ENCODE results near the gene HIF1A.

DNA sequence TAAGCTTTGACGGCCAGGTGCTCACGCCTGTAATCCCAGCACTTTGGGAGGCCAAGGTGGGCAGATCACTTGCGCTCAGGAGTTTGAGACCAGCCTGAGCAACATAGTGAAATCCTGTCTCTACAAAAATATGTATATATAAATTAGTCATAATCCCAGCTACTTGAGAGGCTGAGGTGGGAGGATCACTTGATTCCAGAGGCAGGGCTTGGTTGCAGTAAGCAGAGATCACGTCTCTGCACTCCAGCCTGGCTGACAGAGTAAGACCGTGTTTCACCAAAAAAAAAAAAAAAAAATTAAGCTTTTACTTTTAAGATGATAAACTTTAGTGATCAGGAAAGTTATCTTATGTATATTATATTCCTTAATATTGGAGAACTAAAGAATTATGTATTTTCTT, 48.9 kb downstream of the HIF1A start:
- TF ChIP-seq, protein P1, sequence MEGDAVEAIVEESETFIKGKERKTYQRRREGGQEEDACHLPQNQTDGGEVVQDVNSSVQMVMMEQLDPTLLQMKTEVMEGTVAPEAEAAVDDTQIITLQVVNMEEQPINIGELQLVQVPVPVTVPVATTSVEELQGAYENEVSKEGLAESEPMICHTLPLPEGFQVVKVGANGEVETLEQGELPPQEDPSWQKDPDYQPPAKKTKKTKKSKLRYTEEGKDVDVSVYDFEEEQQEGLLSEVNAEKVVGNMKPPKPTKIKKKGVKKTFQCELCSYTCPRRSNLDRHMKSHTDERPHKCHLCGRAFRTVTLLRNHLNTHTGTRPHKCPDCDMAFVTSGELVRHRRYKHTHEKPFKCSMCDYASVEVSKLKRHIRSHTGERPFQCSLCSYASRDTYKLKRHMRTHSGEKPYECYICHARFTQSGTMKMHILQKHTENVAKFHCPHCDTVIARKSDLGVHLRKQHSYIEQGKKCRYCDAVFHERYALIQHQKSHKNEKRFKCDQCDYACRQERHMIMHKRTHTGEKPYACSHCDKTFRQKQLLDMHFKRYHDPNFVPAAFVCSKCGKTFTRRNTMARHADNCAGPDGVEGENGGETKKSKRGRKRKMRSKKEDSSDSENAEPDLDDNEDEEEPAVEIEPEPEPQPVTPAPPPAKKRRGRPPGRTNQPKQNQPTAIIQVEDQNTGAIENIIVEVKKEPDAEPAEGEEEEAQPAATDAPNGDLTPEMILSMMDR (IDR thresholded peaks at IDR 0.05; ENCODE audit: insufficient read depth, low read length, poor library complexity, severe bottlenecking) = no peak
- TF ChIP-seq EZH2phosphoT487 (conservative IDR thresholded peaks at IDR 0.05; ENCODE audit: low read length) = no peak
